ENCODE data around the gene TECR. TPM values are rescaled to one million over a fixed set of nuclear protein-coding genes. Genes with fewer than 3 reads are reported as not detected.
A peak's percentile ranks its signal among the peaks of the same experiment; 100 is the strongest.

Gene TECR, protein sequence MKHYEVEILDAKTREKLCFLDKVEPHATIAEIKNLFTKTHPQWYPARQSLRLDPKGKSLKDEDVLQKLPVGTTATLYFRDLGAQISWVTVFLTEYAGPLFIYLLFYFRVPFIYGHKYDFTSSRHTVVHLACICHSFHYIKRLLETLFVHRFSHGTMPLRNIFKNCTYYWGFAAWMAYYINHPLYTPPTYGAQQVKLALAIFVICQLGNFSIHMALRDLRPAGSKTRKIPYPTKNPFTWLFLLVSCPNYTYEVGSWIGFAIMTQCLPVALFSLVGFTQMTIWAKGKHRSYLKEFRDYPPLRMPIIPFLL
- total RNA-seq = 83.0 TPM

DNA sequence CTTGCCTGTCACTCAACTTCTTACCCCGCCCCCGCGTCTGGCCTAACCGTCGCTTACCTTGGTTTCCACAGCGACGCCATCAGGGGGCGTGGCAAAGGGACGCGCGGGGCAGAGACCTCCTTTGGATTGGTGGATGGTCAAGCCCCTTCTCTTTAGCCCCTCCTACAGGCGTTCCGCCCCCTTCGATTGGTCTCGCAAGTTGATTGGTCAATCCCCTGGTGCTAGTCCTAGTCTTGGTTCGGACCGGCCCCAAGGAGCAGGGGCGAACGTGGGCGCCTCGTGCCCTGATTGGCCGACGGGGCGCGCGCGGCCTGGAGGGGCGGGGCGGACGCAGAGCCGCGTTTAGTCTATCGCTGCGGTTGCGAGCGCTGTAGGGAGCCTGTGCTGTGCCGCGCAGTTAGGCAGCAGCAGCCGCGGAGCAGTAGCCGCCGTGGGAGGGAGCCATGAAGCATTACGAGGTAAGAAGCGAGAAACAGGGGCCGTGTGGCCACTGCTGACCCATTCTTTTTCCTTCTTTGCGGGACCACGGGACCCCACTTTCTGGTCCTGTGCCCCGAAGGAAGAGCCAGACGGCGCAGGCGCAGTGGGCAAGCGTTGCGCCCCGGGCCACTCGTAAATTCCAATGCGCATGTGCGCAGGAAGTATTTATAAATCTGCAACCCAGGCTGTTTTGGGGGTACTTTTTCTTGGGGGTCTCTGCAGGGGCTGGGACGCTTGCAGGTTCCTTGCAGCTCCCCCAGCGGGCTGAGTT, at the start of gene TECR:
TECR (plus strand) TSS at position 341 of the 751 bp plus-strand sequence; CDS start at position 444, 103 bp downstream.
- Histone ChIP-seq H3K4me1 (ENCODE audit: control insufficient read depth in 3 of 3, insufficient read depth in 3 of 3, low read length in 3 of 3) (peaks cover 22 to 37% (median 31%) of the 10 kb centered on the region in 3 donors), H3K27ac (ENCODE audit: low read depth, low read length) (peak within 1 kb of the TSS; percentile 89), H3K9ac (ENCODE audit: low read depth in 1 of 3, low read length in 3 of 3) (peak within 1 kb of the TSS; percentile 91 to 98 (median 97)), H3K9me3 (ENCODE audit: control insufficient read depth in 3 of 3, low read length in 3 of 3) (no peaks in the 10 kb centered on the region), H3K36me3 (ENCODE audit: control insufficient read depth in 3 of 3, insufficient read depth in 3 of 3, low read length in 3 of 3) (peaks cover 2 to 11% (median 6%) of the 10 kb centered on the region in 3 donors), H3K4me3 (ENCODE audit: low read length in 3 of 3) (peak within 1 kb of the TSS; percentile 95 to 99 (median 96)), H3K27me3 (ENCODE audit: control insufficient read depth in 3 of 3, insufficient read depth in 3 of 3, low read length in 3 of 3) (no peaks in the 10 kb centered on the region)

- H3K4me1 ChIP-seq (ENCODE audit: control insufficient read depth in 3 of 3, insufficient read depth in 3 of 3, low read length in 3 of 3) = peaks cover 0 to 4% (median under 1%) of the 10 kb centered on the region in 3 donors
- no peak overlapping the region for H3K4me3 ChIP-seq (ENCODE audit: low read length in 3 of 3)
- H3K27me3 ChIP-seq (ENCODE audit: control insufficient read depth in 3 of 3, insufficient read depth in 3 of 3, low read length in 3 of 3) = peaks cover 3 to 31% (median 13%) of the 10 kb centered on the region in 3 donors
- no peak overlapping the region for H3K27ac ChIP-seq (ENCODE audit: low read depth, low read length)
- no peak overlapping the region for H3K9ac ChIP-seq (ENCODE audit: low read depth in 1 of 3, low read length in 3 of 3)
- H3K9me3 ChIP-seq (ENCODE audit: control insufficient read depth in 3 of 3, low read length in 3 of 3) = no peaks in the 10 kb centered on the region
- H3K36me3 ChIP-seq (ENCODE audit: control insufficient read depth in 3 of 3, insufficient read depth in 3 of 3, low read length in 3 of 3) = peaks cover 25 to 31% (median 30%) of the 10 kb centered on the region in 3 donors
These were observed 49.3 kb upstream of the TECR start for GRCh38 chr19:14479975-14480699.

- Histone ChIP-seq H3K4me1 (ENCODE audit: control insufficient read depth in 3 of 3, insufficient read depth in 3 of 3, low read length in 3 of 3) (peaks cover 0 to 4% (median 0%) of the 10 kb centered on the region in 3 donors), H3K36me3 (ENCODE audit: control insufficient read depth in 3 of 3, insufficient read depth in 3 of 3, low read length in 3 of 3) (peaks cover 25 to 31% (median 30%) of the 10 kb centered on the region in 3 donors), H3K9ac (ENCODE audit: low read depth in 1 of 3, low read length in 3 of 3) (no peak overlapping the region), H3K4me3 (ENCODE audit: low read length in 3 of 3) (no peak overlapping the region), H3K27me3 (ENCODE audit: control insufficient read depth in 3 of 3, insufficient read depth in 3 of 3, low read length in 3 of 3) (peaks cover 3 to 30% (median 12%) of the 10 kb centered on the region in 3 donors), H3K27ac (ENCODE audit: low read depth, low read length) (no peak overlapping the region), H3K9me3 (ENCODE audit: control insufficient read depth in 3 of 3, low read length in 3 of 3) (no peaks in the 10 kb centered on the region)
These were observed 48.7 kb upstream of the TECR start for GRCh38 chr19:14480700-14481079.

- no peak overlapping the region for H3K27ac ChIP-seq (ENCODE audit: low read depth, low read length)
- H3K27me3 ChIP-seq (ENCODE audit: control insufficient read depth in 3 of 3, insufficient read depth in 3 of 3, low read length in 3 of 3) = peaks cover 0 to 15% (median 0%) of the 10 kb centered on the region in 3 donors
- peaks cover 25 to 31% (median 29%) of the 10 kb centered on the region in 3 donors for H3K36me3 ChIP-seq (ENCODE audit: control insufficient read depth in 3 of 3, insufficient read depth in 3 of 3, low read length in 3 of 3)
- no peak overlapping the region for H3K9ac ChIP-seq (ENCODE audit: low read depth in 1 of 3, low read length in 3 of 3)
- H3K9me3 ChIP-seq (ENCODE audit: control insufficient read depth in 3 of 3, low read length in 3 of 3) = no peaks in the 10 kb centered on the region
- H3K4me3 ChIP-seq (ENCODE audit: low read length in 3 of 3) = no peak overlapping the region
- H3K4me1 ChIP-seq (ENCODE audit: control insufficient read depth in 3 of 3, insufficient read depth in 3 of 3, low read length in 3 of 3) = peaks cover 0 to 2% (median 0%) of the 10 kb centered on the region in 3 donors
These were observed 47.0 kb upstream of the TECR start for GRCh38 chr19:14482172-14482941.

- Histone ChIP-seq H3K4me3 (ENCODE audit: low read length in 3 of 3) (no peak overlapping the region), H3K4me1 (ENCODE audit: control insufficient read depth in 3 of 3, insufficient read depth in 3 of 3, low read length in 3 of 3) (no peaks in the 10 kb centered on the region), H3K9me3 (ENCODE audit: control insufficient read depth in 3 of 3, low read length in 3 of 3) (no peaks in the 10 kb centered on the region), H3K27me3 (ENCODE audit: control insufficient read depth in 3 of 3, insufficient read depth in 3 of 3, low read length in 3 of 3) (no peaks in the 10 kb centered on the region), H3K27ac (ENCODE audit: low read depth, low read length) (no peak overlapping the region), H3K36me3 (ENCODE audit: control insufficient read depth in 3 of 3, insufficient read depth in 3 of 3, low read length in 3 of 3) (peaks cover 0 to 10% (median 9%) of the 10 kb centered on the region in 3 donors), H3K9ac (ENCODE audit: low read depth in 1 of 3, low read length in 3 of 3) (no peak overlapping the region)
These were observed 41.8 kb upstream of the TECR start for GRCh38 chr19:14487370-14488125.

DNA sequence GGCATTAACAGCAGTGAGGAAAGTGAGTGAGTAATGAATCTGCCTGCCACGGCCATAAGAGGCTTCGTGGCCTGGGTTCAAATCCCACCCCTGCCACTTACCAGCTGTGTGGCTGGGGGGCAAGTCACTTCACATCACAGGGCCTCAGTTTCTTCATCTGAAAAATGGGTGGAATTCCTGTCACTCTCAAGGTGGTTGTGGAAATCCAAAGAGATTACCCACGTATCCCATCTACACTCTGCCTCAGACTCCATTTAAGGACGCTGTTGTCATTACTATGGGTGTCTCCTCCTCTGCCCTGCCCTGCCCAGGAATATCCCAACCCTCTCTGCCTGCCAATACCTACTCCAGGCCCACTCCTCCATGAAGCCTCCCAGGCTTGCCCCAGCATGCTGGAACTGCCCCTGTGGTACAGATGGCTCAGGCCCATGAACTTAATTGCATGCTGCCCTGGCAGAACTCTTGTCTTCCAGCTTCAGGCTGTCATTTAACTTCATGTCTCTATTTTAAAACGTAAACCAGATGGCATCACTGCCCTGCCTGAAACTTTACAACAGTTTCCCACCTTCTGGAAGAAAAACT, 36.5 kb upstream of the TECR start:
- Histone ChIP-seq H3K9ac (ENCODE audit: low read depth in 1 of 3, low read length in 3 of 3) (no peak overlapping the region), H3K9me3 (ENCODE audit: control insufficient read depth in 3 of 3, low read length in 3 of 3) (no peaks in the 10 kb centered on the region), H3K36me3 (ENCODE audit: control insufficient read depth in 3 of 3, insufficient read depth in 3 of 3, low read length in 3 of 3) (peaks cover 0 to 13% (median 8%) of the 10 kb centered on the region in 3 donors), H3K27ac (ENCODE audit: low read depth, low read length) (no peak overlapping the region), H3K27me3 (ENCODE audit: control insufficient read depth in 3 of 3, insufficient read depth in 3 of 3, low read length in 3 of 3) (no peaks in the 10 kb centered on the region), H3K4me1 (ENCODE audit: control insufficient read depth in 3 of 3, insufficient read depth in 3 of 3, low read length in 3 of 3) (peaks cover 21 to 28% (median 26%) of the 10 kb centered on the region in 3 donors), H3K4me3 (ENCODE audit: low read length in 3 of 3) (no peak overlapping the region)

DNA sequence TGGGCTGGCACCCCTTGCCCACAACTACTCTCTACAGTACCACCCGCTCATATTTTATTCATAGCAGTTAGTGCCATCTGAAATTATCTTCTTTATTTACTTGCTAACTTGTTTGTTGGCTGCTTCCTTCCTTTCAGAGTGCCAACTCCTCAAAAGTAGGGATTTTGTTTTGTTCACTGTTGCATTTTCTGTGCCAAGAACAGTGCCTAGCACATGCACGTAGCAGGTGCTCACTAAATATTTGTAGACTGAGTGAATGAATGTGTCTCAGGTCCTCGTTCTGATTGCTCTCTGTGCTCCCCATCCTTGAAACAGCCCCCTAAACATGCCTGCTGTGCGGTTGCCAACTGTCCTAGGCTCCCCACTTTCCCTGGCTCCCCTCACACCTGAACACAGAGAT, 35.0 kb upstream of the TECR start:
- no peak overlapping the region for H3K27ac ChIP-seq (ENCODE audit: low read depth, low read length)
- H3K27me3 ChIP-seq (ENCODE audit: control insufficient read depth in 3 of 3, insufficient read depth in 3 of 3, low read length in 3 of 3) = no peaks in the 10 kb centered on the region
- H3K4me1 ChIP-seq (ENCODE audit: control insufficient read depth in 3 of 3, insufficient read depth in 3 of 3, low read length in 3 of 3) = peaks cover 21 to 28% (median 27%) of the 10 kb centered on the region in 3 donors
- H3K9me3 ChIP-seq (ENCODE audit: control insufficient read depth in 3 of 3, low read length in 3 of 3) = no peaks in the 10 kb centered on the region
- H3K36me3 ChIP-seq (ENCODE audit: control insufficient read depth in 3 of 3, insufficient read depth in 3 of 3, low read length in 3 of 3) = peaks cover 0 to 7% (median 3%) of the 10 kb centered on the region in 3 donors
- H3K4me3 ChIP-seq (ENCODE audit: low read length in 3 of 3) = peak overlapping the region in 1 of 3 donors; percentile 43
- peak overlapping the region in 2 of 3 donors; percentile 50 to 51 for H3K9ac ChIP-seq (ENCODE audit: low read depth in 1 of 3, low read length in 3 of 3)

DNA sequence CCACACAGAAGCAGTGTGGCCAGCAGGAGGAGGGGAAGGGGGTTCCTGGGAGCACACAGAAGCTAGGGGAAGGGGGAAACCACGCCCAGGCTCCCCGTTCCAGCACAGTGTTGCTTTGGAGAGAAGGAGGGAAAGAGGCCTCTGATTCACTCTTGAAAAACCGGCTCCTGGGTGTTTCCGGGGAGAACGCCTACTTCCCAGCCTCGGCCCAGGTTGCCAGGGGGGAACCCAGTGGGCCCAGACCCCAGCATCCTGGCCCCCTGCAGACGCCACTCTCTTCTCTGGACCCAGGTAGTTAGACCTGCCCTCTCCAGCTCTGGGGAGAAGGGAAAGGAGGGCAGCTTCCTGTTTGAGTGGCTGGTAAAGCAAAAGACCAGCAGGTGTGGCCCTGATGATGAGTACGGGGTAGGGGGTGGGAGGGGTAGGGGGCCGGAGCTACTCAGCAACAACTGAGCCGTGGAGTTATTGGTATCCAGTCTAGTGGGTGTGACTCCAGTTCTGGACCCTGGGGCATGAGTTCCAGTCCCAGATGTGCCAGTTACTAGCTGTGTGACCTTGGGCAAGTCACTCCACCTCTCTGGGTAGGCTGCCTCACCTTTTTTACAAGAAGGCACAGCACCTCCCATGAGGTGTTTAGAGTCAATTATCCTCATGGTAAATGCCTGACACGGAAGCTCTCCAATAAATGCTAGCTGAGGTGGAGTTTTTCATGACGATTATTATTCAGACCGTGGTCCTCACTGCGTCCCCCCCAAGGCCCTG, 34.3 kb upstream of the TECR start:
- H3K36me3 ChIP-seq (ENCODE audit: control insufficient read depth in 3 of 3, insufficient read depth in 3 of 3, low read length in 3 of 3) = peaks cover 0 to 7% (median 3%) of the 10 kb centered on the region in 3 donors
- H3K9me3 ChIP-seq (ENCODE audit: control insufficient read depth in 3 of 3, low read length in 3 of 3) = no peaks in the 10 kb centered on the region
- peak overlapping the region; percentile 52 to 74 (median 53) for H3K9ac ChIP-seq (ENCODE audit: low read depth in 1 of 3, low read length in 3 of 3)
- H3K27me3 ChIP-seq (ENCODE audit: control insufficient read depth in 3 of 3, insufficient read depth in 3 of 3, low read length in 3 of 3) = no peaks in the 10 kb centered on the region
- H3K4me1 ChIP-seq (ENCODE audit: control insufficient read depth in 3 of 3, insufficient read depth in 3 of 3, low read length in 3 of 3) = peaks cover 21 to 28% (median 27%) of the 10 kb centered on the region in 3 donors
- H3K27ac ChIP-seq (ENCODE audit: low read depth, low read length) = no peak overlapping the region
- H3K4me3 ChIP-seq (ENCODE audit: low read length in 3 of 3) = peak overlapping the region; percentile 69 to 76 (median 75)

All from skeletal muscle tissue (tissue), 4 donors.